T-helper 1 cell (primary cell): ENCODE measurements around the gene TAS1R1.

ENCODE experiments used
- DNase-seq, 5 donors: peaks; one replicate each; pipeline ENCODE4 v3.0.0-alpha.2; 2012 to 2020
- total RNA-seq, 4 donors: gene quantifications; one replicate each; lab custom pipeline; 2026; lab: John Stamatoyannopoulos, UW

The TAS1R1 gene
- total RNA-seq: 0 reads per million in 4 donors

- no peak for DNase-seq
These were observed at the start of gene TAS1R1 for GRCh38 chr1:6554907-6555778. Gene TAS1R1 (plus strand): TSS chr1:6555307. CDS start chr1:6555374, 67 bp downstream.

GRCh38 chr1:6505367-6506209 lies 49.5 kb upstream of the TAS1R1 start:
- no peak for DNase-seq

- no peak for DNase-seq
These were observed 48.7 kb upstream of the TAS1R1 start for GRCh38 chr1:6506210-6507036.

- DNase-seq: no peak
These were observed 48.1 kb upstream of the TAS1R1 start for GRCh38 chr1:6507037-6507428.

GRCh38 chr1:6507461-6507911 lies 47.6 kb upstream of the TAS1R1 start:
- DNase-seq: no peak

GRCh38 chr1:6508154-6508815 lies 46.8 kb upstream of the TAS1R1 start:
- no peak for DNase-seq

- no peak for DNase-seq
These were observed 46.3 kb upstream of the TAS1R1 start for GRCh38 chr1:6508816-6509189.

GRCh38 chr1:6509220-6509918 lies 45.7 kb upstream of the TAS1R1 start:
- no peak for DNase-seq

- DNase-seq: no peak
These were observed 45.2 kb upstream of the TAS1R1 start for GRCh38 chr1:6509919-6510291.

- no peak for DNase-seq
These were observed 44.6 kb upstream of the TAS1R1 start for GRCh38 chr1:6510493-6510892.

- DNase-seq: no peak
These were observed 44.1 kb upstream of the TAS1R1 start for GRCh38 chr1:6511056-6511455.

- no peak for DNase-seq
These were observed 43.4 kb upstream of the TAS1R1 start for GRCh38 chr1:6511561-6512244.

- no peak for DNase-seq
These were observed 42.7 kb upstream of the TAS1R1 start for GRCh38 chr1:6512245-6512907.

- no peak for DNase-seq
These were observed 42.2 kb upstream of the TAS1R1 start for GRCh38 chr1:6512908-6513280.

- DNase-seq: no peak
These were observed 41.7 kb upstream of the TAS1R1 start for GRCh38 chr1:6513320-6513801.

GRCh38 chr1:6515771-6516170 lies 39.3 kb upstream of the TAS1R1 start:
- DNase-seq: no peak

- DNase-seq: no peak
These were observed 37.7 kb upstream of the TAS1R1 start for GRCh38 chr1:6517435-6517851.

GRCh38 chr1:6519491-6519934 lies 35.6 kb upstream of the TAS1R1 start:
- no peak for DNase-seq

GRCh38 chr1:6519935-6520671 lies 35.0 kb upstream of the TAS1R1 start:
- DNase-seq: no peak
